RWPE2 (cell line): ENCODE measurements around the gene THAP3.

ENCODE experiments used
- ATAC-seq: fragments of 200-7000 bp; cut with Tn5 transposase; 3 replicates; pipeline ENCODE4 v1.9.1; 2021; ENCODE audit warnings: low read depth
- DNase-seq: peaks from one replicate; pipeline ENCODE4 v3.0.0-alpha.2; 2020; ENCODE audit warnings: low spot score
- H3K27ac ChIP-seq: fragments of 450-650 bp; 2 replicates; pipeline ENCODE4 v1.5.1; 2017; ENCODE audit warnings: mild to moderate bottlenecking; ENCODE audit not compliant: poor library complexity, severe bottlenecking
- H3K27me3 ChIP-seq: fragments of 250-450 bp; sonication (Bioruptor Pico); 2 replicates; pipeline ENCODE4 v1.5.1; 2021; ENCODE audit warnings: mild to moderate bottlenecking, moderate library complexity; ENCODE audit not compliant: insufficient read depth, poor library complexity, severe bottlenecking
- H3K36me3 ChIP-seq: fragments of 250-450 bp; sonication (Bioruptor Pico); 2 replicates; pipeline ENCODE4 v1.5.1; 2020; ENCODE audit warnings: low read depth, mild to moderate bottlenecking, moderate library complexity
- H3K4me1 ChIP-seq: fragments of 250-450 bp; sonication (Bioruptor Pico); 2 replicates; pipeline ENCODE4 v1.5.1; 2021; ENCODE audit warnings: mild to moderate bottlenecking, moderate library complexity; ENCODE audit not compliant: insufficient read depth, poor library complexity, severe bottlenecking
- H3K4me3 ChIP-seq: fragments of 250-450 bp; sonication (Bioruptor Pico); 2 replicates; pipeline ENCODE4 v1.5.1; 2021; ENCODE audit warnings: mild to moderate bottlenecking, moderate library complexity; ENCODE audit not compliant: severe bottlenecking
- H3K9me3 ChIP-seq: fragments of 250-450 bp; sonication (Bioruptor Pico); 2 replicates; pipeline ENCODE4 v1.5.1; 2021; ENCODE audit warnings: mild to moderate bottlenecking, moderate library complexity; ENCODE audit not compliant: severe bottlenecking
- CTCF ChIP-seq: fragments of 450-650 bp; IDR thresholded peaks from one replicate; pipeline ENCODE4 v1.5.1; 2017; ENCODE audit warnings: mild to moderate bottlenecking, moderate library complexity; ENCODE audit not compliant: poor library complexity, severe bottlenecking

THAP3 gene

DNA sequence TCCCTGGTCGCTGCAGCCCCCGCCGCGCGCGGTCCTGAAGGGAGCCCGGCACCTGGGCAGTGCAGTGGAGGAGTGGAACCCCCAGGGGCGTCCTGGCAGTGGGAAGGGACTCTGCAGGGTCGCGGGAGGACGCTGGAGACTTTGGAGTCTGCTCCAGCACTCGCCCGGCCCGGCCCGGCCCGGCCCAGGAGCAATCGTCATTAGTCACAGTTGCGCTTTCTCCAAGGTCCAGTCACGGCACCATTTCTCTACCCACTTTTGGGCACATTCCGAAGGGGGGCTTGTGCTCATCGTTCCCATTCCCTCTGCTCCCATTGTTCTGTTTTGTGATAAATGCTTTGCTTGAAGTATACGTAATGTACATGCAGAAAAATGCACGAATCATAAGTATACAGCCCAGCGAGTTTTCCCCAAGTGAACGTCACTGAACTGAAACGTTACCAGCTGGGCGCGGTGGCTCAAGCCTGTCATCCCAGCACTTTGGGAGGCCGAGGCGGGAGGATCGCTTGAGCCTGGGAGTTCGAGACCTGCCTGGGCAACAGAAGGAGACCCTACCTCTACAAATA is 999 bp downstream of the THAP3 start:
- Histone ChIP-seq H3K4me3 (peak overlapping the region; percentile 83), H3K4me1 (no peaks in the 10 kb centered on the region), H3K9me3 (no peaks in the 10 kb centered on the region), H3K27me3 (no peaks in the 10 kb centered on the region), H3K36me3 (peaks cover 71% of the 10 kb centered on the region), H3K27ac (peak overlapping the region; percentile 52)
- no peak for TF ChIP-seq CTCF
- ATAC-seq (peak; percentile 4; the same call in 2 of the 3 replicates), DNase-seq (no peak)

DNA sequence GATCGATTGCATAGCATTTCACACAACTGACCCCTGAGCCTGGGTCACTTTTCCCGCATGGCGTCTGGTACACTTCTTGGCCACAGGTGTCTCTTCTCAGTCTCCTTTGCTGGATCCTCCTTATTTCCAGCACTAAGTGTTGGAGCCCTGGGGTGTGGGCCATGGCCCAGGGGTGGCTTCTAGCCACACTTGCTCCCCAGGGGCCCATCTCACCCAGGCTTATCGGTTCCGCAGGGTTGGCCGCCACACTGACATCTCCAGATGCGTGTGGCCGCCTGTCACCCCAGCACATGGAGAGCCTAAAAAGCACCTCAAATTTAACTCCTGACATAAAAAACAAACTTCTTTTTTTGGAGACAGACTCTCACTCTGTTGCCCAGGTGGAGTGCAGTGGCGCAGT is 2.4 kb downstream of the THAP3 start:
- H3K27ac ChIP-seq, result no peak overlapping the region
- H3K4me3 ChIP-seq, result no peak overlapping the region

GRCh38 chr1:6627841-6628545 is 3.3 kb downstream of the THAP3 start:
- no peaks in the 10 kb centered on the region for H3K27me3 ChIP-seq
- no peak for ATAC-seq
- no peaks in the 10 kb centered on the region for H3K4me1 ChIP-seq
- DNase-seq, result no peak
- H3K4me3 ChIP-seq, result no peak overlapping the region
- peaks cover 63% of the 10 kb centered on the region for H3K36me3 ChIP-seq
- H3K27ac ChIP-seq, result no peak overlapping the region
- TF ChIP-seq CTCF, result no peak
- H3K9me3 ChIP-seq, result no peaks in the 10 kb centered on the region

More for the DNA sequence above, 2.4 kb downstream of the THAP3 start:
- Histone ChIP-seq H3K4me1 (no peaks in the 10 kb centered on the region), H3K27me3 (no peaks in the 10 kb centered on the region), H3K9me3 (no peaks in the 10 kb centered on the region), H3K36me3 (peaks cover 73% of the 10 kb centered on the region)
- DNase-seq (no peak), ATAC-seq (no peak)
- TF ChIP-seq CTCF, result no peak

DNA sequence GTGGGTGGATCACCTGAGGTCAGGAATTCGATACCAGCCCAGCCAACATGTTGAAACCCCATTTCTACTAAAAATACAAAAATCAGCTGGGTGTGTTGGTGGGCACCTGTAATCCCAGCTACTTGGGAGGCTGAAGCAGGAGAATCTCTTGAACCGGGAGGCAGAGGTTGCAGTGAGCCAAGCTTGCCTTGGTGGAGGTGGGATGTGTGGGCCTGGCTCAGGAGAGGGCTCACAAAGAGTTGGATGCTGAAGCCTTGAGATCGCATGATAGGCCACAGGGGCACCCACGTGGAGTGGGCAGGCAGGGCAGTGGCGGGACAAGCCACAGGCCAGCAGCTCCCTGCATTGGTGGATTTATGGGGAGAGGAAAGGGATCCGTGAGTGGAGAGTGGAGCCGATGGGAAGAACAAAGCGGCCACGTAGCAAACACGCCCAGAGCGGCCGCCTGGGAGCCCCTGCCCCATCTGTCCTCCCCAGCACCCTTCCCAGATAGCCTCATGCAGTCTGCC is 4.4 kb downstream of the THAP3 start:
- peaks cover 62% of the 10 kb centered on the region for H3K36me3 ChIP-seq
- H3K9me3 ChIP-seq, result no peaks in the 10 kb centered on the region
- no peaks in the 10 kb centered on the region for H3K4me1 ChIP-seq
- no peak for TF ChIP-seq CTCF
- H3K4me3 ChIP-seq, result no peak overlapping the region
- no peak overlapping the region for H3K27ac ChIP-seq
- ATAC-seq, result no peak
- H3K27me3 ChIP-seq, result no peaks in the 10 kb centered on the region
- no peak for DNase-seq

DNA sequence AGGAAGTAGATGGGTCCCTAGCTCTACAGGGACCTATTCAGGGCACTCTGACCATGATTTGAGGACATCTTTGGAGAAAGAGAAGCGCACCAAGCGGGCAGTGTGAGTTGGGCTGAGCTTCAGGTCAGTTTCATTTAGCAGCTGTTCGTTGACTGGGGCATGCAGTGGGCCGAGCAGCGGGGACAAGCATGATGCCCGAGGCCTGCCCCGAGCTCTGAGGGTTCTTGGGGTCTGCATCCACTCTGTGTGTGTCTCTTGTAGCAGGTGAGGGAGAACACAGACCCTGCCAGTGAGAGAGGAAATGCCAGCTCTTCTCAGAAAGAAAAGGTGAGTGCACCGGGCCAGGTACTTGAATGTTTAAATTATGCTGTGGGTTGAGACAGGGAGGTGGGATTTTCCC is 5.4 kb downstream of the THAP3 start:
- DNase-seq, result no peak
- peaks cover 72% of the 10 kb centered on the region for H3K36me3 ChIP-seq
- H3K27ac ChIP-seq, result no peak overlapping the region
- no peak for ATAC-seq
- no peak for TF ChIP-seq CTCF
- H3K27me3 ChIP-seq, result no peaks in the 10 kb centered on the region
- no peaks in the 10 kb centered on the region for H3K4me1 ChIP-seq
- no peak overlapping the region for H3K4me3 ChIP-seq
- no peaks in the 10 kb centered on the region for H3K9me3 ChIP-seq
